DOHH2 (cell line): Measurements from ENCODE around the gene CSNK1G2.

Experiments used
- EZH2phosphoT487 ChIP-seq: fragments of 200-600 bp; sonication (generic); IDR thresholded peaks from 2 replicates; pipeline ENCODE4 v1.6.1; 2017; ENCODE audit warnings: borderline replicate concordance, mild to moderate bottlenecking, antibody characterized with exemption, low read length, moderate library complexity, mixed read lengths
- TF ChIP-seq, protein P1 (sequence below): fragments of 200-600 bp; sonication (generic); IDR thresholded peaks from one replicate; pipeline ENCODE4 v1.5.1; 2014; ENCODE audit warnings: antibody characterized with exemption, mild to moderate bottlenecking, low read depth, low read length; ENCODE audit not compliant: poor library complexity, severe bottlenecking

DNA sequence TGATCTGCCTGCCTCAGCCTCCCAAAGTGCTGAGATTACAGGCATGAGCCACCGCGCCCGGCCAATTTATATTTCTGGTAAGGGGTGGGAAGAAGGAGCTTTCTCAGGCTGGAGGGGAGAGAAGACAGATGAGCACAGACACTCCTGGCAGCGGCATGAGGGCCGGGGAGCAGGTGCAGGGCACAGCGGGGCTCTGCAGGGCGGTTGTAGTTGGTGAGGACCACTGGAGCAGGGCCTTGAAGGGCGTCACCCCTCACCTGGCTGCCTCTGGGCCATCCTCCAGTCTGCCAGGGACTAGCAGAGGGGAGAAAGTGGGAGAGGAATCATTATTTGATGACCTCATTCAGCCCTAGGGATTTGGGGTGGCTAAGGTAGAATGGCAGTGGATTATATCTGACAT, 8.6 kb upstream of the CSNK1G2 start:
- TF ChIP-seq, protein P1, sequence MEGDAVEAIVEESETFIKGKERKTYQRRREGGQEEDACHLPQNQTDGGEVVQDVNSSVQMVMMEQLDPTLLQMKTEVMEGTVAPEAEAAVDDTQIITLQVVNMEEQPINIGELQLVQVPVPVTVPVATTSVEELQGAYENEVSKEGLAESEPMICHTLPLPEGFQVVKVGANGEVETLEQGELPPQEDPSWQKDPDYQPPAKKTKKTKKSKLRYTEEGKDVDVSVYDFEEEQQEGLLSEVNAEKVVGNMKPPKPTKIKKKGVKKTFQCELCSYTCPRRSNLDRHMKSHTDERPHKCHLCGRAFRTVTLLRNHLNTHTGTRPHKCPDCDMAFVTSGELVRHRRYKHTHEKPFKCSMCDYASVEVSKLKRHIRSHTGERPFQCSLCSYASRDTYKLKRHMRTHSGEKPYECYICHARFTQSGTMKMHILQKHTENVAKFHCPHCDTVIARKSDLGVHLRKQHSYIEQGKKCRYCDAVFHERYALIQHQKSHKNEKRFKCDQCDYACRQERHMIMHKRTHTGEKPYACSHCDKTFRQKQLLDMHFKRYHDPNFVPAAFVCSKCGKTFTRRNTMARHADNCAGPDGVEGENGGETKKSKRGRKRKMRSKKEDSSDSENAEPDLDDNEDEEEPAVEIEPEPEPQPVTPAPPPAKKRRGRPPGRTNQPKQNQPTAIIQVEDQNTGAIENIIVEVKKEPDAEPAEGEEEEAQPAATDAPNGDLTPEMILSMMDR: no peak
- TF ChIP-seq EZH2phosphoT487: no peak
